PC-9 (cell line): ENCODE measurements around the gene ARID5B.

Experiments used
- CTCF ChIP-seq: fragments of 200-600 bp; sonication (generic); conservative IDR thresholded peaks from 2 replicates; pipeline ENCODE4 v1.6.1; 2017; ENCODE audit warnings: mixed run types, antibody characterized with exemption, mild to moderate bottlenecking, moderate library complexity
- EZH2 ChIP-seq: fragments of 200-600 bp; sonication (generic); IDR thresholded peaks from 2 replicates; pipeline ENCODE4 v1.8.0; 2017; ENCODE audit warnings: antibody characterized with exemption, low read depth

- TF ChIP-seq CTCF, result no peak
- TF ChIP-seq EZH2, result no peak
These were observed 132.7 kb downstream of the ARID5B start for GRCh38 chr10:62034096-62034640.
